ENCODE results near the gene FCER1G. TPM values are rescaled to one million over a fixed set of nuclear protein-coding genes. Genes with fewer than 3 reads are reported as not detected.

The FCER1G gene
- total and polyA plus RNA-seq, 9 donors: 7.1 to 270 (median 28.9) TPM

GRCh38 chr1:161195171-161195570 lies 19.9 kb upstream of the FCER1G start:
- no peak overlapping the region for H3K4me3 ChIP-seq

GRCh38 chr1:161196111-161196510 lies 19.0 kb upstream of the FCER1G start:
- DNase-seq: peak in 1 of 5 donors; percentile 38
- H3K36me3 ChIP-seq: no peaks in the 10 kb centered on the region
- peaks cover 35% of the 10 kb centered on the region for H3K4me1 ChIP-seq (ENCODE audit: insufficient read depth)
- H3K27ac ChIP-seq: peak overlapping the region; percentile 18 to 96
- H3K27me3 ChIP-seq: no peaks in the 10 kb centered on the region
- intact Hi-C loops (cut with DNase I): loop anchor here in 2 of 4 donors (10.0 kb wide), 1 partner anchor 189 kb away; no protein-coding TSS in a partner anchor
- 90 to 98% (median 93%) methylated on average over 7 of the region's 7 CpGs for WGBS, 3 donors
- H3K9me3 ChIP-seq: no peaks in the 10 kb centered on the region
- no peak for TF ChIP-seq CTCF (IDR thresholded peaks at IDR 0.05)
- no peak for TF ChIP-seq EP300 (IDR thresholded peaks at IDR 0.05)
- no peak for TF ChIP-seq POLR2A (IDR thresholded peaks at IDR 0.05)
- H3K4me3 ChIP-seq: no peak overlapping the region

More at GRCh38 chr1:161195171-161195570, 19.9 kb upstream of the FCER1G start:
- DNase-seq: peak in 1 of 5 donors; percentile 33
- Histone ChIP-seq H3K4me1 (ENCODE audit: insufficient read depth) (peaks cover 26% of the 10 kb centered on the region), H3K27me3 (no peaks in the 10 kb centered on the region), H3K9me3 (no peaks in the 10 kb centered on the region), H3K27ac (no peak overlapping the region), H3K36me3 (no peaks in the 10 kb centered on the region)
- TF ChIP-seq POLR2A (IDR thresholded peaks at IDR 0.05): no peak
- TF ChIP-seq EP300 (IDR thresholded peaks at IDR 0.05): no peak
- TF ChIP-seq CTCF (IDR thresholded peaks at IDR 0.05): no peak
- intact Hi-C loops (cut with DNase I): loop anchor here in 2 of 4 donors (10.0 kb wide), 1 partner anchor 190 kb away; no protein-coding TSS in a partner anchor
- WGBS, 3 donors: 87 to 92% (median 91%) methylated on average over 4 of the region's 4 CpGs

GRCh38 chr1:161196521-161197451 lies 18.3 kb upstream of the FCER1G start:
- Histone ChIP-seq H3K4me1 (ENCODE audit: insufficient read depth) (peaks cover 37% of the 10 kb centered on the region), H3K27me3 (no peaks in the 10 kb centered on the region), H3K27ac (peak overlapping the region; percentile 84 to 96), H3K4me3 (peak overlapping the region; percentile 44), H3K9me3 (no peaks in the 10 kb centered on the region), H3K36me3 (no peaks in the 10 kb centered on the region)
- TF ChIP-seq EP300 (IDR thresholded peaks at IDR 0.05) (no peak), CTCF (IDR thresholded peaks at IDR 0.05) (no peak), POLR2A (IDR thresholded peaks at IDR 0.05) (no peak)
- WGBS, 3 donors: 41 to 50% (median 46%) methylated on average over 26 to 27 of the region's 27 CpGs
- DNase-seq: peak in 4 of 5 donors; percentile 61 to 75 (median 66)
- intact Hi-C loops (cut with DNase I): loop anchor here in 2 of 4 donors (10.0 kb wide), 1 partner anchor 188 kb away; no protein-coding TSS in a partner anchor

GRCh38 chr1:161197560-161198193 lies 17.4 kb upstream of the FCER1G start:
- WGBS, 3 donors: 25 to 38% (median 33%) methylated on average over 9 to 11 of the region's 11 CpGs
- peak in 2 of 5 donors; percentile 44 to 48 for DNase-seq
- TF ChIP-seq CTCF (IDR thresholded peaks at IDR 0.05) (no peak), POLR2A (IDR thresholded peaks at IDR 0.05) (no peak), EP300 (IDR thresholded peaks at IDR 0.05) (no peak)
- Histone ChIP-seq H3K4me3 (peak overlapping the region; percentile 44), H3K27me3 (no peaks in the 10 kb centered on the region), H3K4me1 (ENCODE audit: insufficient read depth) (peaks cover 37% of the 10 kb centered on the region), H3K27ac (peak overlapping the region; percentile 84 to 96), H3K36me3 (no peaks in the 10 kb centered on the region), H3K9me3 (no peaks in the 10 kb centered on the region)
- intact Hi-C loops (cut with DNase I): loop anchor here in 2 of 4 donors (10.0 kb wide), 1 partner anchor 187 kb away; no protein-coding TSS in a partner anchor
